Mesendoderm (in vitro differentiated cells): ENCODE measurements around the gene PALLD.

Source experiments
- DNase-seq: peaks from one replicate; pipeline ENCODE4 v3.0.0; 2013
- H2AK5ac ChIP-seq: 2 replicates; pipeline ENCODE4 v1.6.1; 2013; ENCODE audit warnings: low read length, inconsistent platforms
- H2BK120ac ChIP-seq: 2 replicates; pipeline ENCODE4 v1.6.1; 2013; ENCODE audit warnings: low read depth, mild to moderate bottlenecking, low read length, moderate library complexity, mixed read lengths
- H2BK15ac ChIP-seq: replicated peaks from 2 replicates; pipeline ENCODE4 v1.6.1; 2013; ENCODE audit warnings: low read depth, mild to moderate bottlenecking, moderate library complexity
- H2BK5ac ChIP-seq: 2 replicates; pipeline ENCODE4 v1.6.1; 2013; ENCODE audit warnings: low read length, inconsistent platforms
- H3K18ac ChIP-seq: 2 replicates; pipeline ENCODE4 v1.6.1; 2013; ENCODE audit warnings: mild to moderate bottlenecking, low read length, mixed read lengths
- H3K23ac ChIP-seq: one replicate; pipeline ENCODE4 v1.6.1; 2013; ENCODE audit warnings: low read length
- H3K27ac ChIP-seq: 2 replicates; pipeline ENCODE4 v1.5.1; 2013; ENCODE audit warnings: low read depth, mild to moderate bottlenecking, inconsistent platforms, low read length, moderate library complexity
- H3K27me3 ChIP-seq: 2 replicates; pipeline ENCODE4 v1.6.1; 2013; ENCODE audit warnings: low read length, control low read depth, mild to moderate bottlenecking, inconsistent platforms; ENCODE audit not compliant: insufficient read depth, poor library complexity
- H3K36me3 ChIP-seq: 2 replicates; pipeline ENCODE4 v1.6.1; 2013; ENCODE audit warnings: low read length, inconsistent platforms; ENCODE audit not compliant: control insufficient read depth, insufficient read depth
- H3K4ac ChIP-seq: one replicate; pipeline ENCODE4 v1.6.1; 2013; ENCODE audit warnings: low read depth, mild to moderate bottlenecking, low read length, moderate library complexity
- H3K4me1 ChIP-seq: 2 replicates; pipeline ENCODE4 v1.6.1; 2013; ENCODE audit warnings: low read depth, low read length, inconsistent platforms; ENCODE audit not compliant: control insufficient read depth
- H3K4me2 ChIP-seq: 2 replicates; pipeline ENCODE4 v1.6.1; 2013; ENCODE audit warnings: low read length
- H3K4me3 ChIP-seq: 2 replicates; pipeline ENCODE4 v1.5.1; 2013; ENCODE audit warnings: mild to moderate bottlenecking, low read length
- H3K56ac ChIP-seq: one replicate; pipeline ENCODE4 v1.6.1; 2013; ENCODE audit warnings: low read length
- H3K79me1 ChIP-seq: 2 replicates; pipeline ENCODE4 v1.6.1; 2013; ENCODE audit warnings: low read length, inconsistent platforms
- H3K79me2 ChIP-seq: 2 replicates; pipeline ENCODE4 v1.6.1; 2013; ENCODE audit warnings: mild to moderate bottlenecking, low read length; ENCODE audit not compliant: control insufficient read depth, insufficient read depth
- H3K9ac ChIP-seq: 2 replicates; pipeline ENCODE4 v1.6.1; 2013; ENCODE audit warnings: low read length, inconsistent platforms
- H4K5ac ChIP-seq: one replicate; pipeline ENCODE4 v1.6.1; 2013; ENCODE audit warnings: low read length
- H4K8ac ChIP-seq: one replicate; pipeline ENCODE4 v1.6.1; 2013; ENCODE audit warnings: low read depth, mild to moderate bottlenecking, control low read depth, low read length, moderate library complexity
- WGBS: extraction: QIAGEN DNeasy Blood & Tissue Kit; methylation state at CpG from one replicate; pipeline ENCODE4 v1.1.7; 2013; ENCODE audit warnings: low lambda C conversion rate, missing lambda C conversion rate; ENCODE audit not compliant: insufficient coverage; ENCODE audit errors: extremely low coverage; 5-methylcytosine and 5-hydroxymethylcytosine counted together

The PALLD gene

GRCh38 chr4:168679819-168680218 is 183.0 kb downstream of the PALLD start:
- H3K79me2 ChIP-seq = no peaks in the 10 kb centered on the region
- no peak overlapping the region for H4K5ac ChIP-seq
- H3K36me3 ChIP-seq = no peaks in the 10 kb centered on the region
- H2BK120ac ChIP-seq = no peak overlapping the region
- H3K4me3 ChIP-seq = no peak overlapping the region
- no peak overlapping the region for H2AK5ac ChIP-seq
- H4K8ac ChIP-seq = no peak overlapping the region
- H3K79me1 ChIP-seq = no peaks in the 10 kb centered on the region
- no peak for DNase-seq
- H3K4me1 ChIP-seq = no peaks in the 10 kb centered on the region
- no peak overlapping the region for H3K23ac ChIP-seq
- H3K4me2 ChIP-seq = no peak overlapping the region
- no peak overlapping the region for H2BK15ac ChIP-seq
- no peak overlapping the region for H2BK5ac ChIP-seq
- H3K9ac ChIP-seq = no peak overlapping the region
- H3K27me3 ChIP-seq = no peaks in the 10 kb centered on the region
- no peak overlapping the region for H3K4ac ChIP-seq
- H3K27ac ChIP-seq = no peak overlapping the region
- no peak overlapping the region for H3K18ac ChIP-seq
- WGBS = no CpG with 5 or more reads among the region's 4 CpGs
- H3K56ac ChIP-seq = no peak overlapping the region

GRCh38 chr4:168682898-168683500 is 186.1 kb downstream of the PALLD start:
- no CpG with 5 or more reads among the region's 3 CpGs for whole genome bisulfite sequencing

GRCh38 chr4:168683595-168683994 is 186.7 kb downstream of the PALLD start:
- Histone ChIP-seq H3K4me3 (no peak overlapping the region), H3K18ac (no peak overlapping the region), H2BK5ac (no peak overlapping the region), H3K27ac (no peak overlapping the region), H2AK5ac (no peak overlapping the region), H2BK120ac (no peak overlapping the region), H3K4me1 (no peaks in the 10 kb centered on the region), H3K56ac (no peak overlapping the region), H3K36me3 (no peaks in the 10 kb centered on the region), H3K4me2 (no peak overlapping the region), H3K79me2 (no peaks in the 10 kb centered on the region), H4K8ac (no peak overlapping the region), H3K27me3 (no peaks in the 10 kb centered on the region), H2BK15ac (no peak overlapping the region), H4K5ac (no peak overlapping the region), H3K23ac (no peak overlapping the region), H3K9ac (no peak overlapping the region), H3K4ac (no peak overlapping the region), H3K79me1 (no peaks in the 10 kb centered on the region)
- no CpG with 5 or more reads among the region's 1 CpG for WGBS
- no peak for DNase-seq

More at GRCh38 chr4:168682898-168683500, 186.1 kb downstream of the PALLD start:
- H3K27me3 ChIP-seq = no peaks in the 10 kb centered on the region
- no peaks in the 10 kb centered on the region for H3K79me2 ChIP-seq
- no peaks in the 10 kb centered on the region for H3K36me3 ChIP-seq
- H4K5ac ChIP-seq = no peak overlapping the region
- H3K4me2 ChIP-seq = no peak overlapping the region
- H2BK15ac ChIP-seq = no peak overlapping the region
- no peaks in the 10 kb centered on the region for H3K79me1 ChIP-seq
- no peak overlapping the region for H3K27ac ChIP-seq
- no peak overlapping the region for H3K4ac ChIP-seq
- H2AK5ac ChIP-seq = no peak overlapping the region
- H2BK120ac ChIP-seq = no peak overlapping the region
- H2BK5ac ChIP-seq = no peak overlapping the region
- no peak overlapping the region for H4K8ac ChIP-seq
- no peaks in the 10 kb centered on the region for H3K4me1 ChIP-seq
- H3K56ac ChIP-seq = no peak overlapping the region
- no peak overlapping the region for H3K18ac ChIP-seq
- H3K23ac ChIP-seq = no peak overlapping the region
- H3K4me3 ChIP-seq = no peak overlapping the region
- DNase-seq = no peak
- no peak overlapping the region for H3K9ac ChIP-seq

- no peak for DNase-seq
- H3K4ac ChIP-seq = no peak overlapping the region
- no peak overlapping the region for H3K9ac ChIP-seq
- no CpG with 5 or more reads among the region's 8 CpGs for WGBS
- H3K56ac ChIP-seq = no peak overlapping the region
- no peak overlapping the region for H4K8ac ChIP-seq
- H3K27ac ChIP-seq = no peak overlapping the region
- no peak overlapping the region for H2BK5ac ChIP-seq
- no peak overlapping the region for H2AK5ac ChIP-seq
- no peak overlapping the region for H2BK15ac ChIP-seq
- H3K23ac ChIP-seq = no peak overlapping the region
- no peak overlapping the region for H3K4me3 ChIP-seq
- H3K4me2 ChIP-seq = no peak overlapping the region
- H3K4me1 ChIP-seq = no peaks in the 10 kb centered on the region
- no peaks in the 10 kb centered on the region for H3K79me1 ChIP-seq
- no peak overlapping the region for H4K5ac ChIP-seq
- no peaks in the 10 kb centered on the region for H3K27me3 ChIP-seq
- no peak overlapping the region for H3K18ac ChIP-seq
- H3K36me3 ChIP-seq = no peaks in the 10 kb centered on the region
- no peaks in the 10 kb centered on the region for H3K79me2 ChIP-seq
- no peak overlapping the region for H2BK120ac ChIP-seq
Measured at GRCh38 chr4:168685136-168685809, 188.4 kb downstream of the PALLD start.

- no peak overlapping the region for H3K27ac ChIP-seq
- H3K4me2 ChIP-seq = no peak overlapping the region
- no peak overlapping the region for H3K9ac ChIP-seq
- H3K4me3 ChIP-seq = no peak overlapping the region
- H3K23ac ChIP-seq = no peak overlapping the region
- no peak overlapping the region for H4K8ac ChIP-seq
- H3K27me3 ChIP-seq = no peaks in the 10 kb centered on the region
- H3K4me1 ChIP-seq = no peaks in the 10 kb centered on the region
- no peak overlapping the region for H4K5ac ChIP-seq
- no peak overlapping the region for H2AK5ac ChIP-seq
- no peaks in the 10 kb centered on the region for H3K79me2 ChIP-seq
- no peaks in the 10 kb centered on the region for H3K79me1 ChIP-seq
- no peak overlapping the region for H2BK15ac ChIP-seq
- no peaks in the 10 kb centered on the region for H3K36me3 ChIP-seq
- no peak overlapping the region for H3K56ac ChIP-seq
- no peak overlapping the region for H3K4ac ChIP-seq
- no peak overlapping the region for H2BK120ac ChIP-seq
- WGBS = no CpG with 5 or more reads among the region's 3 CpGs
- no peak overlapping the region for H3K18ac ChIP-seq
- no peak for DNase-seq
- H2BK5ac ChIP-seq = no peak overlapping the region
Measured at GRCh38 chr4:168688584-168688983, 191.7 kb downstream of the PALLD start.

- no peak overlapping the region for H3K4ac ChIP-seq
- DNase-seq = no peak
- no peak overlapping the region for H3K4me3 ChIP-seq
- no CpG with 5 or more reads among the region's 1 CpG for WGBS
- no peak overlapping the region for H3K9ac ChIP-seq
- no peak overlapping the region for H3K4me2 ChIP-seq
- no peaks in the 10 kb centered on the region for H3K36me3 ChIP-seq
- H4K8ac ChIP-seq = no peak overlapping the region
- H3K27ac ChIP-seq = no peak overlapping the region
- H2BK120ac ChIP-seq = no peak overlapping the region
- no peaks in the 10 kb centered on the region for H3K79me2 ChIP-seq
- H3K27me3 ChIP-seq = no peaks in the 10 kb centered on the region
- H3K18ac ChIP-seq = no peak overlapping the region
- no peak overlapping the region for H4K5ac ChIP-seq
- H2BK5ac ChIP-seq = no peak overlapping the region
- H3K23ac ChIP-seq = no peak overlapping the region
- H3K56ac ChIP-seq = no peak overlapping the region
- H3K79me1 ChIP-seq = no peaks in the 10 kb centered on the region
- no peaks in the 10 kb centered on the region for H3K4me1 ChIP-seq
- no peak overlapping the region for H2AK5ac ChIP-seq
- no peak overlapping the region for H2BK15ac ChIP-seq
Measured at GRCh38 chr4:168689791-168690190, 192.9 kb downstream of the PALLD start.
